ENCODE data around the gene MED4.
"Not testable (repeated sequence)": the region's sequence is repeated elsewhere in the genome, so short reads cannot be mapped to it uniquely, and the experiment has no call there.

The MED4 gene

GRCh38 chr13:48093588-48093987 is 1.3 kb downstream of the MED4 start:
- no peak for ATAC-seq

DNA sequence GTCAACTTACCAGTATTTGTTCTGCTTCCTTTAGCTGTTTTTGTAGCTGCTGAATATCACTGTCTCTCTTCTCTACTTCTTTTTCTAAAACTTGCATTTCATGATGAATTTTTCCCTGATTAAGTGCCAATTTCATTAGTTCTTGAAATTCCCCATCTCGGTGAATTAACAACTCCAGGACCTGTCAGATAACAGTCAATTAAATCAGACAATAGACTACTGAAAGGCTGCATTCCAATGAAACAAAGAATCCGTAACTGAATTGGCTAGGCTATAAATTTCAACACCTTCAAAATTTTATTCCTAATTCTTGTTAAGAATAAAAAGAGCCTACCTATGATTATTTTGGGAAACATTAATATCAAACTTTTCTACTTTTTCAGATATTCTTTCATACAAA is 8.6 kb downstream of the MED4 start:
- no peak for ATAC-seq

DNA sequence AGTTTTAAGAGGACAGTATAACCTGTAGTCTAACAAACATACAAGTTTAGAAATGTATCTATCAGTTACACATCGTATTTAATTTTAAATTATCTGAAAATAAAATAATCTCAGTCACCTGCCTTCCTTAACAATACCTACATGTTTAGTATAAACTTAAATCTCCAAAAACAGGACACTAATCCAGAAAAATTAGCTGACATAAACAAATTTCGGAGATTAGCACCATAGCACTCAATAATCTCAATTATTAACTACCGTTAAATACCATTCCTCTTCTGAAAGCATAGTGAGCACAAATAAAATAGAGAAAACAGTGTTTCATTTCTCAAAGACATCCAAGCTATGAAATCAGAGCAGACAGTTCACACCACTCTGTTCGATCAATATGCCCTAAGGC is 13.2 kb downstream of the MED4 start:
- ATAC-seq: no peak

- ATAC-seq: peak; percentile 35 to 62
Measured at GRCh38 chr13:48078251-48078656, 16.6 kb downstream of the MED4 start.

- no peak for ATAC-seq
Measured at GRCh38 chr13:48074006-48074405, 20.9 kb downstream of the MED4 start.

DNA sequence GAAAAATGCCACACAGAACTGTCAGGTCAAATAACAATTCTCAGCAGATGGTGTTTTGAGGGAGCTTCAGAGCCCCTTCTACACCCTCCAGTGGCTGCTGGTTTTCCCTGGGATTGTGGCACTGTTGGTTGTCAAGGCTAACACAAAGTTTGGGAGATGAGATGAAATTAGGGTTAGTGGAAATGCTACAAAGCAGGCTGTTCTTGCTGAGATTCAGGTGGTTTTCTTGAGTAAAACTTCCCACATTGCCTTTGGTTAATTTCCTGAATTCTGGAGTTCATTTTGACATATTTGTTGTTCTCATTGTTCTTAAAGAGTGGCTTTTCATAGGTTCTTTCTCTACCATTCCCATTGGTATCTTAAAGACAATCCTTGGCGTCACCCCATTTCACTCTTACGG is 22.1 kb downstream of the MED4 start:
- no peak for ATAC-seq

DNA sequence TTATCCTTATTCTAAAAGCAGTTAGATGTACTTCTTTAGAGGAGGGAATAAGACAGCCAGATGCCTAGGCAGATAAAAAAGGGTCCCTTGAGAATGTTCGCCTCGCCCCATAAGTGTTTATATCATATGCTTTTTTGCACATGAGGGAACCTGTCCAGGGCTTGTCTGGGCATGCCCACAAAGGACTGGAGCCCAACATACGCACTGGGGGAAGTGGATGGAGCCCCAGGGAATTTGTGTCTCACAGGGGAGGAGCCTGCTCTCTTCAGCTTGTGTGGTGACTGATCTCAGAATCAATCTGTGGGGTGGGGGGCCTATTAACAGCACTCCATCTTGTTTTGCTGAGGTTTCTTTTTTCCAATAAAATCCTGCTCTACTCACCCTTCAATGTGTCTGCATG is 22.6 kb downstream of the MED4 start:
- ATAC-seq: no peak

GRCh38 chr13:48070942-48071341 is 24.0 kb downstream of the MED4 start:
- ATAC-seq: no peak

- no peak for ATAC-seq
Measured at GRCh38 chr13:48069573-48069972, 25.3 kb downstream of the MED4 start.

GRCh38 chr13:48068952-48069351 is 26.0 kb downstream of the MED4 start:
- no peak for ATAC-seq

DNA sequence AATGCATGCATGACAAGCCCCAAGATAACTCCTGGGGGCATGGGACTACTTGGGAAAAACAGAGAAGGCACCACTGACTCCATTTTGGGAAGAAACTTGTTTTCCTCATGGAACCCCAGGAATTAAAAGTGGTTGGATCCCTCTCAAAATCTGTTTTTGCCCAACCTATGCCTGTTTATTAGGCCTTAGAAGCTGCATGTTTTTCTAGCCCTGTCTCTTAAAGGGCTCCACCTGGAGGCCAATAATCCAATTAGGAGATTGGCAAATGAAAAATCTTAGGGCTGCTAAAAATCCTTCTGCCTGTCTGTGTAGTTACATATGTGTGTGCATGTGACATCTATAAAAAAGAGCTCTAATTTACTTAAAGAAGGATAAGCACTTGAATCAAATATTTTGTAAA is 26.9 kb downstream of the MED4 start:
- no peak for ATAC-seq

GRCh38 chr13:48066310-48066989 is 28.5 kb downstream of the MED4 start:
- peak in 1 of 2 donors; percentile 36 for ATAC-seq

DNA sequence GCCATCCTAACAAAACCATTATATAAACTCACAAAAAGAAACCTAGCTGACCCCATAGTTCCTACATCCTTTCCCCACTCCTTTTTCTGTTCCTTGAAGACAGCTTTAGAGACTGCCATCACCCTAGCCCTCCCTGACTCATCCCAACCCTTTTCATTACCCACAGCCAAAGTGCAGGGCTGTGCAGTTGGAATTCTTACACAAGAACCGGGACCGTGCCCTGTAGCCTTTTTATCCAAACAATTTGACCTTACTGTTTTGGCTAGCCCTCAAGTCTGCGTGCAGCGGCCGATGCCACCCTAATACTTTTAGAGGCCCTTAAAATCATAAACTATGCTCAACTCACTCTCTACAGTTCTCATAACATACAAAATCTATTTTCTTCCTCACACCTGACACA is 35.0 kb downstream of the MED4 start:
- not testable (repeated sequence) for ATAC-seq

DNA sequence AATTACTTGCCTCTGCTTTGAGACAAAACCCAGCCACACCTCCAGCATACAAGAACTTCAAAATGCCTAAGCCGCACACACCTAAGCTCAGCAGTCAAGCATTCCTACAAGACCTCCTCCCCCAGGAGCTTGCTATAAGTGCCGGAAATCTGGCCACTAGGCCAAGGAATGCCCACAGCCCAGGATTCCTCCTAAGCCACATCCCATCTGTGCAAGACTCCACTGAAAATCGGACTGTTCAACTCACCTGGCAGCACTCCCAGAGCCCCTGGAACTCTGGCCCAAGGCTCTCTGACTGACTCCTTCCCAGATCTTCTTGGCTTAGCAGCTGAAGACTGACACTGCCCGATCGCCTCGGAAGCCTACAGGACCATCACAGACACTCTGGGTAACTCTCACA is 36.4 kb downstream of the MED4 start:
- ATAC-seq: not testable (repeated sequence)

DNA sequence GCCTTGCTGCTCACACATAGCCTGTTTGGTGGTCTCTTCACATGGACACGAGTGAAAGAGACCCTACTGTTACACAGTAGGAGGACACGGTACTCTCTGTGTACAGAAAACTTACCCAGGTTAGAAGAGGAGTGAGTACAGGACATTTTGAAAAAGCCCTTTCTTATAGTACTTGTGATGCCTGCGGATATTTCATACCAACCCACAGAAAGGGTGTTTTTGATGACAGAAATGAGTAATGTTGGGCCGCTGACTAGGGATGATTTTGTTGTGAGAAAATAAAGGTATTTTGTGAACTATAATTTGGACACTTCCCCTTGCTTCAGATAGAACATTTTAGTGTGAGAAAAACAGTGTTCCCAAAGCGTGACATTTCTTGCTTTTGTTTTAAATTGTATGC is 39.2 kb downstream of the MED4 start:
- ATAC-seq: no peak

DNA sequence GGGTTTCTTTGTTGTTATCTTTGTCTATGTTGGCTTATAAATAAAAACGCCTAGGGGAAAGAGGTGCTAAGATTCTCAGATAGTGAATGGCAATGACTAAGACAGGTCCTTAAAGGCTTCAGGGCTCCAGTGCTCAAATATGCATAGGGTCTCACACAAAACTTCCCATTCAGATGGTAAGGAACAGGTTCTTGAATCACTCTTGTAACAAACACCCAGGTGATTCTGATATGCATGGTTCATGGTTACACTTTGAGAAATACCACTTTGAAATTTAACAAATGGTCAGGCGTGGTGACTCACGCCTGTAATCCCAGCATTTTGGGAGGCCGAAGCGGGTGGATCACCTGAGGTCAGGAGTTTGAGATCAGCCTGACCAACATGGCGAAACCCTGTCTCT is 40.3 kb downstream of the MED4 start:
- no peak for ATAC-seq

- no peak for ATAC-seq
Measured at GRCh38 chr13:48050550-48050949, 44.4 kb downstream of the MED4 start.

- peak in 1 of 2 donors; percentile 56 for ATAC-seq
Measured at GRCh38 chr13:48043789-48044503, 51.0 kb downstream of the MED4 start.

DNA sequence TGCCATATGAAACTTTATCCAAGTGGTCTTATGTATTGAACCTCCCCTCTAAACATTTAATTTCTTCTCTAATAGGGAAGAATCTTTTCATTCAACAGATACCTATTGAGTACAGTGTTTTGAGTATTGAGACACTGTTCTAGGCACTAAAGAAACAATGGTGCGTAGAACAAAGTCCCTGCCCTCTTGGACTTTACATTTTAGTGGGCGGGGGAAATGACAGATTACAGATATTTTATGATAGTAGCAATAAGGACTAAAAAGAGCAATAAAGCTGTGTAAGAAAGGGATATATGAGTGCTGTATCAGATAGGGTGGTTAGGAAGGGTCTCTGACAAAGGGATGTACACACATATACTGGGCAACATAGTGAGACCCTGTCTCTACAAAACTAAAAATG is 52.0 kb downstream of the MED4 start:
- no peak for ATAC-seq

- no peak for ATAC-seq
Measured at GRCh38 chr13:48040896-48041295, 54.0 kb downstream of the MED4 start.

DNA sequence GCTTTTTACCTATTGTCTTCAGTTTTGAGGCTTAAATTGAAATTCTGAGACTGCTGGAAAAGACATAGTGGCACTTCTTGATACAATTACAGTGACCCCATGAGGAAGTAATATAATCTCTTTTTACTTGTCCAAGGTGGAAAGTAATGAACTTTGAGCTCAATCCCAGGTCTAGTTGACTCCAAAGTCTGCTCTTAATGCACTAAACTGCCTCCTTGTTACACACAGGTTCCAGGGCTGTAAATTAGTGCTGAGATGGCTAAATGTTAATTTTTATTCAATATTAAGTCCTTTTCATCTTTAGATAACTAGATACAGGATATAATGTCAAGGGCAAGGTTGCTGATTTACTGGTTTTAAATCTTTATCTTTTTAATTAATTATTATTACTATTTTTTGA is 54.9 kb downstream of the MED4 start:
- ATAC-seq: no peak

GRCh38 chr13:48038761-48039160 is 56.1 kb downstream of the MED4 start:
- ATAC-seq: no peak

DNA sequence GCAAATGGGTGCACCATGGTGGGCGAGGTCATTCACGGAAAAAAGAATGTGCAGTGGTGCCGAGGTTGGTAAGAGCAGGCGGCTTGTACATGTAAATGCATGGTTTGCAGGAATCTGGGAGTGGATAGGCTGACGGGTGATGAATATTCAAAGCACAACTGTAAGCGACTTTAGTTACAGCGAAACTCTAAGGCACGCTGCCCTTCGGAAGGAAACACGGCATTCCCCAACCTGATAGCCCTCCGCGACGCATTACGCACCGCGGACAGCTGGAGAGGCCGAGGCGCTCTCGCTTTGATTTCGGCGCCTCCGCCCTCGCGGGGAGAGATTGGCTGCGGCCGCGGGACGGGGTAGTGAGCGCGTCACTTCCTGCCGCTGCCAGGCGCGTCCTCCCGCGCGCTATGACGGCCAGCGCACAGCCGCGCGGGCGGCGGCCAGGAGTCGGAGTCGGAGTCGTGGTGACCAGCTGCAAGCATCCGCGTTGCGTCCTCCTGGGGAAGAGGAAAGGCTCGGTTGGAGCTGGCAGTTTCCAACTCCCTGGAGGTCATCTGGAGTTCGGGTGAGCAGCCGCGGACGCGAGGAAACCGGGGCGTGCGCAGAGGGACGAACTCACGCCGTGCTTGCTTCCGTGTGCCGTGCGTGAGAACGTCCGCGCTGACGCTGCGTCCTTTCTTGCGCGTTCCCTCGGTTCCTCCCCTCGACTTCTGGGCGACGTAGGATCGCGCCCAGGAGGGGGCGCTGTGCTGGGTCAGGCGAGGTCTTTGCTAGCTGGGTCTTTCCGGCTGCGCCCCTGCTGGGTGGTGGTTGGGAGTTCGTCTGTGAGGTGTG is 57.3 kb downstream of the MED4 start, which contains the start of gene NUDT15:
Gene NUDT15, plus strand, starts transcription at position 381 of the 828 bp plus-strand sequence. Its CDS starts 21 bp downstream, at position 402.
- ATAC-seq: peak; percentile 93 to 95

- peak; percentile 45 to 46 for ATAC-seq
Measured at GRCh38 chr13:48029859-48030258, 65.0 kb downstream of the MED4 start.

All from activated CD4-positive, CD25-positive, alpha-beta regulatory T cell treated with anti-CD3 and anti-CD28 coated beads, Interleukin-2, amount 50 U/mL, for 24 hours (primary cell).